Measurements from ENCODE around the gene B3GALT4.
"Not testable (repeated sequence)": the region's sequence is repeated elsewhere in the genome, so short reads cannot be mapped to it uniquely, and the experiment has no call there.

The B3GALT4 gene

DNA sequence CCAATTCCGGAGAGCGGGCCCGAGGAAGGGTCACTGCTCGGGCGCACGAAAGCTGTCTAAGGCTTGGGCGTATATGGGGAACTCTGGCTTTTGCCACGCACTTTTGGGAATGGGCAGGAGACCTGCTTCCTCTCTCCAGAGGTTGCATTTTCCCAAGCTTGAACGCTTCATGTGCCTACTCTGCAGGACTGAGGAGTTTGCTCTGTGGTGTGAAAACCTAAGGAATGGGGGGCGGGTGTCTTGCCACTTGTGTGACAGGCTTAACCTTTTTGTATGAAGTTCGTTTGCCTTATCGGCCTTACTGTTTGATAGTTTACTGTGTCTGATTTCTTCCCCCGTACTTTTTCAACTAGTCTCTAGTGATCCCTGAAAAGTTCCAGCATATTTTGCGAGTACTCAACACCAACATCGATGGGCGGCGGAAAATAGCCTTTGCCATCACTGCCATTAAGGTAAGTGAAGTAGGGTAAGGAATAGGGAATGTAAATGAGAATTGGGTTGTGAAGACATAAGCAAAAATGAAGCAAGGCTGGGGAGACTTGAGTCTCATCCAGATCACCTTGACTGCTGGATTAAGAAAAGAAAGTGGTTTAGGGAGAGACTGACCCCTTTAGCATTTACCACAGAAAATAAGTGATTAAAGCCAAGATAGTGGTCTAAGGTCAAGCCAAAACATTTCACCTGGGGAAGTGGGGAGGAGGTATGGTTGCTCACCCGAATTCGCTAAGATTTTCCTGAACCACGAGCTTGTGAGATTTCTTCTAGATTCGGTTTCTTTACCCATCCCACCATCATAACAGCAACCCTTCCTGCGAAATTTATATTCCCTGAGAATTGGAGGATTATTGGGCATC, 4.4 kb upstream of the B3GALT4 start:
- no peak for DNase-seq (ENCODE audit: low spot score)

DNA sequence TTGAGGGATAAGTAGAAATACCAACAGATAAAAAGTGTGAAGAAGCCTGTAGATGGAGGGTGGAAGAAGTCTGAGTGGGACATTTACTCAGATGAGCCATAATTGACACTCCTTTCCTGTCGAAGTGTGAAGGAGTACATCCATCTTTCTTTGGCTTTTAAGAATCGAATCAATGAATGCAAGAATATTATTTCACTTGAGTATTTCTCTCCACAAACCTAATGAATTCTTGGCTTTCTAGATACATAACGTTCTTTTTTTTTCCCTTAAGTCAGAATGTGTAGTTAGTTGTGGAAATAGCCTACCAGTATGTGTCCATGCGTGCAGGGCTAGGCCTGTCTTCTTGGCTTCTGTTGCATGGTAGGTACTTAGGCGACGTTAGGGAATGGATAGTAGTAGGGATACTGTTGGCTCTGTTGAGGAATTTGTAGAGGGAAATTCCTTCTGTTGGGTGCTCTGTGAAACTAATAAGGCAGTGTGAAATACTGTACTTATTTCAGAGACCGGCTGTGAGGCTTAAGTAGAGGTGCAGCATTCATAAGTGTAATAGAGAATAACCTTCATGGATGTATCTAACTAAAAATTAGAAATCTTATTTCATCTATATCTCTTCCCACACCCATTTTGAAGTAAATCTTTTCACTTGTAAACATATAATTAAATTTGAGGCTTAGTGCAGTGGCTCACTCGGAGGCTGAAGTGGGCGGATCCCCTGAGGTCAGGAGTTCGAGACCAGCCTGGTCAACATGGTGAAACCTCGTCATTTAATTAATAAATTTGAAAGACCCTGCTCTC, 3.6 kb upstream of the B3GALT4 start:
- DNase-seq (ENCODE audit: low spot score), result no peak

DNA sequence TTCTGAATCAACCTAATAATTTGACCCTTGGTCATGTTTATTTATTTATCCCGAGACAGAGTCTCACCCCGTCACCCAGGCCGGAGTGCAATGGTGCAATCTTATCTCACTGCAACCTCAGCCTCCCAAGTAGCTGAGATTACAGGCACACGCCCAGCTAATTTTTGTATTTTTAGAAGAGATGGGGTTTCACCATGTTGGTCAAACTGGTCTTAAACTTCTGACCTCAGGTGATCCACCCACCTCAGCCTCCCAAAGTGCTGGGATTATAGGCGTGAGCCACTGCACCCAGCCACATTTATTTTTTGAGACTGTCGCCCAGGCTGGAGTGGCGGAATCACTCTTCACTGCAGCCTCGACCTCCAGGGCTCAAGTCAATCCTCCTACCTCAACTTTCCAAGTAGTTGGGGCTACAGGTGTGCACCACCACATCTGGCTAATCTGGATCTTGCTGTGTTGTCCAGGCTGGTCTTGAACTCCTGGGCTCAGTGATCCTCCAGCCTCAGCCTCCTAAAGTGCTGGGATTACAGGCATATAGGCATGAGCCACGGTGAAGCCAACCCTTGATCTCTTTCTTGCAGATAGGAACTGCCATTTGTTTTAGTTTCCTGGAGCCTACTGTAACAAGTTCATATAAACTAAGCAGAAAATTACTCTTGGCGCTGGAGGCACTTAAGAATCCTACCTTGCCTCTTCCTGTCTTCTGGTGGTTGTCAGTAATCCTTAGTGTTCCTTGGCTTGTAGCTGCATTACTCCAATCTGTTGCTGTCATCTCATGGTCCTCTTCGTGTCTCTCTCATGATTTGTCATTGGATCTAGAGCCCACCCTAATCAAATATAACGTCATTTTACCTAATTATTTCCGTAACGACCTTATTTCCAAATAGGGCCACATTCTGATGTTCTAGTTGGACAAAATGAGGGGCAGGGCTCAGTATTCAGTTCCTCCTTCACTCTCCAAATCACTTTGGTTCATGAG, 2.7 kb upstream of the B3GALT4 start:
- DNase-seq (ENCODE audit: low spot score), result no peak

DNA sequence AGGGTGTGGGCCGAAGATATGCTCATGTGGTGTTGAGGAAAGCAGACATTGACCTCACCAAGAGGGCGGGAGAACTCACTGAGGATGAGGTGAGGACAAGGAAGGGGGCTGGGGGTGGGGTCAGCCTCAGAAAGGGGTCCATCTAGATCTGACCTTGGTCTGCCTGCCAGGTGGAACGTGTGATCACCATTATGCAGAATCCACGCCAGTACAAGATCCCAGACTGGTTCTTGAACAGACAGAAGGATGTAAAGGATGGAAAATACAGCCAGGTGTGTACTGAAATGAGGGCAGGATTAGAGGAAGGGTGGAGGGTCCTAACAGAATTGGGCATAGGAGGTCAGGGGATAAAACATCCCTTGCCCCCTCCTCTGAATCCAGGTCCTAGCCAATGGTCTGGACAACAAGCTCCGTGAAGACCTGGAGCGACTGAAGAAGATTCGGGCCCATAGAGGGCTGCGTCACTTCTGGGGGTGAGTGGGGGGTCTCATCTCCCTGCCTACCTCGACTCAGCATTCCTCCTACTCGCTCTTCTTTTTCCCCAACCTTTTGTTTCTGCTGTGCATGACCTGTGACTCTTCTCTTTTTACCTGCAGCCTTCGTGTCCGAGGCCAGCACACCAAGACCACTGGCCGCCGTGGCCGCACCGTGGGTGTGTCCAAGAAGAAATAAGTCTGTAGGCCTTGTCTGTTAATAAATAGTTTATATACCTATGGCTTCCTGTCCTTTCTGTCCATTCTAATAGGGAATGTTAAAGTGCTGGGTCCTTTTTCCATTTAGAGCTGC, 935 bp upstream of the B3GALT4 start:
- not testable (repeated sequence) for DNase-seq (ENCODE audit: low spot score)

DNA sequence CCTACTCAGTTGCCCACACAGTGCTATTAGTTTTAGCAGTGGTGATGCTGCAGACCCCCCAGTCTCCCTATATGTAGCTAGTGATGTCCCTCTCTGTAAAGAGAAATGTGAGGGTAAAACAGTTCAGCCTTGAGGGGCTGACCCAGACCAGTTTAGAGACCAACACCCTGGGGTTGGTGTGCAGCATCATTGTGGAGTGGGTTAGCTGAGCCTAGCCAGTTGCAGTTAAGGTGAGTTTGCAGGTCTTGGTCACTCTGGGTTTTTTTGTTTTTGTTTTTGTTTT, 401 bp upstream of the B3GALT4 start:
- no peak for DNase-seq (ENCODE audit: low spot score)

DNA sequence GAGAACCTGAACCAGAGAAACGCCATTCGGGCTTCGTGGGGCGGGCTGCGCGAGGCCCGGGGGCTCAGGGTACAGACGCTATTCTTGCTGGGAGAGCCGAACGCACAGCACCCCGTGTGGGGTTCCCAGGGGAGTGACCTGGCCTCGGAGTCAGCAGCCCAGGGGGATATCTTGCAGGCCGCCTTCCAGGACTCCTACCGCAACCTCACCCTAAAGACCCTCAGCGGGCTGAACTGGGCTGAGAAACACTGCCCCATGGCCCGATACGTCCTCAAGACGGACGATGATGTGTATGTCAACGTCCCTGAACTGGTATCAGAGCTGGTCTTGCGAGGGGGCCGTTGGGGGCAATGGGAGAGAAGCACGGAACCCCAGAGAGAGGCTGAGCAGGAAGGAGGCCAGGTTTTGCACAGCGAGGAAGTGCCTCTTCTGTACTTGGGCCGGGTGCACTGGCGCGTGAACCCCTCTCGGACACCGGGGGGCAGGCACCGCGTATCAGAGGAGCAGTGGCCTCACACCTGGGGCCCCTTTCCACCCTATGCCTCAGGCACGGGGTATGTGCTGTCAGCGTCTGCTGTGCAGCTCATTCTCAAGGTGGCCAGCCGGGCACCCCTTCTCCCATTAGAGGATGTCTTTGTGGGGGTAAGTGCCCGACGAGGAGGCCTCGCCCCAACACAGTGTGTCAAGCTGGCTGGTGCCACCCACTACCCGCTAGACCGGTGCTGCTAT, 904 bp downstream of the B3GALT4 start:
- DNase-seq (ENCODE audit: low spot score), result peak; percentile 58

DNA sequence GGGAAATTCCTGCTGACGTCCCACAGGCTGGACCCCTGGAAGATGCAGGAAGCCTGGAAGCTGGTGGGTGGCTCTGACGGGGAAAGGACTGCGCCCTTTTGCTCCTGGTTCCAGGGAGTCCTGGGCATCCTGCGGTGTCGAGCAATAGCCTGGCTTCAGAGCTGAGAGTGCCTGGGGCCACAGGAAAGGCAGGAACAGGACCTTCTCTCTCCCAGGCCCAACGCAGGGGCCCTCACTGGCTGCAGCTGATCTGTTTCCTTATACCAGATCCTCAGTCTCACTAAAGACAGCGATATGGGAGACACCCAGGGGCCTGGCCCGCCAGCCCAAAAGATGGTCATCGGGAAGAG, 1.4 kb downstream of the B3GALT4 start:
- DNase-seq (ENCODE audit: low spot score), result no peak

- no peak for DNase-seq (ENCODE audit: low spot score)
Measured at GRCh38 chr6:33278810-33279209, 1.9 kb downstream of the B3GALT4 start.

- no peak for DNase-seq (ENCODE audit: low spot score)
Measured at GRCh38 chr6:33279257-33279695, 2.4 kb downstream of the B3GALT4 start.

- peak; percentile 82 for DNase-seq (ENCODE audit: low spot score)
Measured at GRCh38 chr6:33279971-33280511, 3.1 kb downstream of the B3GALT4 start.

DNA sequence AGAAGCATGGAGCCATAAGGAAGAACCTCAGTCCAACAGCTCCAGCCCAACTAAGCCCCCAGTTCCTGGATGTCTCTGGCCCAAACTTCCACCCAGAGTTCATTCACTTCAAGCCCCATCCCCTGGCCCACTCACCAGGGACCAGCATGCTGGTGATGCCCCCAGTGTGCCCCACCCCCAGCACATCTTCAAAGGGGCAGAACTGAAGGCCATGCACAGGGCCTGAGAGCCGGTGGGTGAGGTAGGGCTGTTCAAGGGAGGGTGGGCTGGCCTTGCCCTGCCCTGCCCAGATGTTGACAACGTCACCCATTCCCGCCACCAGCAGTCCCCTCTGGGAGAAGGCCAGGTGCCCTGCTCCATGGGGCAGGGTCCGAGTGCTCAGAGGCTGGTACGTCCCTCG, 3.6 kb downstream of the B3GALT4 start:
- DNase-seq (ENCODE audit: low spot score), result no peak

DNA sequence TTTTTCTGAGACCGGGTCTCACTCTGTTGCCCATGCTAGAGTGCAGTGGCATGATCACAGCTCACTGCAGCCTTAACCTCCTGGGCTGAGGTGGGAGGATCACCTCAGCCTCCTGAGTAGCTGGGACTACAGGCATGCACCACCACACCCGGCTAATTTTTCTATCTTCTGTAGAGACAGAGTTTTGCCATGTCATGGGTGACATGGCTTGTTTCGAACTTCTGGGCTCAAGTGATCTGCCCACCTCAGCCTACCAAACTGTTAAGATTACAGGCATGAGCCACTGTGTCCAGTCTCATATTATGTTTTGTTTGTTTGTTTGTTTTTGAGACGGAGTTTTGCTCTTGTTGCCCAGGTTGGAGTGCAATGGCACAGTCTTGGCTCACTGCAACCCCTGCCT, 8.3 kb downstream of the B3GALT4 start:
- not testable (repeated sequence) for DNase-seq (ENCODE audit: low spot score)

DNA sequence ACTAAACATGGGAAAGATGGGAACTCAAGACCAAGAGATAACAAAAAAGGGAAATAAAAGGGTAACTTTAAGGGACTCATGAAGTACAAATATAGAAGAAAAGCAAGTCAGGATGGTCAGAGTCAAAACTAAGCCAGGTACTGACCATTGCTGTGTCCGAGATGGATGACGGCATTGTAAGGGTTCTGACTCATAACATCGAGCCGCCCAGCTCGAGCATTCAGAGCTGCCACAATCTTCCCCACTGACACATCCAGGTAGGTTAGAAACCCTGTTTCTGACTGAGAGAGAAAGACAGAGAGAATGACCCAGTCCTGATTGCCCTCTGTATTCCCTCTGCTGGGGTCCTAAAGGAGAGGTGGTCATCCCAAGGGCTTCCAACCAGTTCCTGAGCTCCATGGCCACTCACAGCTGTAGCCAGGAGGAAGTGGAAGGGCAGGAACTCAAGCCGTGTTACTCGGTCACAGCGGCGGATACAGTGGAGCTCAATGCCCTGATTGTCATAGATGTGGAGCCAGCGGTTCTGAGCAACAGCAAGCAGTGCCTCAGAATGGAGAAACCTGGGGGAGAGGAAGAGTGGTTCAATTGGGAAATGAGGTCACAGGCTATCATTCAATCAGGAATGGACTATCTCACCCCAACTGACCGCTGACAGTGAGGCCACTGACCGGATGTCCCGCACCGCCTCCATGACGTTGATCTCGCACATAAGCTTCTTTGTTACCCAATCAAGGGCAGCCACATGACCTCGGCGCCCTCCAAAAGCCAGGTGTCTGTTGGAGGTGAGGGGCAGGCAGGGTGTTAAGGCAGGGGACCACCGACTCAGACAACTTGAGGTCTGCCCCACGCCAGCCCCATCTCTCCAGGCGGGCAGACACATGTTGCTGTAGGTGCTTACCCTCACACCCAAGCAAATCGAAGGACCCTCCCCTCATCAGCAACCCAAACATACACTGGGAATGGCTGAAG, 10.3 kb downstream of the B3GALT4 start:
- no peak for DNase-seq (ENCODE audit: low spot score)

DNA sequence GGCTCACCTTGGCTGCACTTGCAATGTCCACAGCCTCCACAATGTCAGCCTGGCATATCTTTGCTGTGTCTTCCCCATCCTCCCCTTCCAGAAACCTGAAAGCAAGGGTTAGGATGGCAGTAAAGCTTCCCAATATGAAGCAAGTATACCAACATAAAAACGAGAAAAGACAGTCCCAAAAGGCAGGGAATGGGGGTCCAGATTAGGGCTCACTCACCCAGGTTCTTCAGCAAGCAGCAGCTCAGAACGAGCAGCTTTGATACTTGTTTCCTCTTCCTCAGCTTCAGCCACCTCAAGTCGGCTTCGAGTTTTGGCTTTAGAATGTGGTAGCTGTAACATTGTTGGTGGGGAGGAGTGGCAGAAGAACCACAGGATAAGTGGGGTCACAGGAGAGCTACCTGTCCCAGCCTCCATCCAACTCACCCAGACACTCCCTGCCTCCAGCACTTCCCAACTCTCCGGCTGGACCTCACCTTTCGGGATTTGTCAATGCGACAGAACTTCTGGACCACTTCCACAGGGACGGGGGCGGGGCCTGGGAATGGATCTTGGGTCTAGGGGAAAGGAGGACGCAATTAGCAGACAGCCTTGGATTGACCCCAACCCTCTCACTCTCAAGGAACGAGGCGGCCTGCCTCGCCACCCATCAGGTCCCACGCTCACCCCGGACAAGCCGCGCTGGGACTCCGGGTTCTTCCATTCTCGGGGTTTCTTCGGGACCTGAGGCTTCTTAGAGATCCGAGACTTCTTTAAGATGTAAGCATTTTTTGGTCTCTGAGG, 11.4 kb downstream of the B3GALT4 start:
- DNase-seq (ENCODE audit: low spot score), result no peak

- peak; percentile 89 for DNase-seq (ENCODE audit: low spot score)
Measured at GRCh38 chr6:33288921-33289783, 12.2 kb downstream of the B3GALT4 start, which contains the start of the genes PFDN6 and WDR46. PFDN6 (plus strand) TSS chr6:33289601; CDS start chr6:33289857, 256 bp downstream. WDR46 (minus strand) TSS chr6:33289239; CDS start chr6:33289170, 69 bp downstream.

DNA sequence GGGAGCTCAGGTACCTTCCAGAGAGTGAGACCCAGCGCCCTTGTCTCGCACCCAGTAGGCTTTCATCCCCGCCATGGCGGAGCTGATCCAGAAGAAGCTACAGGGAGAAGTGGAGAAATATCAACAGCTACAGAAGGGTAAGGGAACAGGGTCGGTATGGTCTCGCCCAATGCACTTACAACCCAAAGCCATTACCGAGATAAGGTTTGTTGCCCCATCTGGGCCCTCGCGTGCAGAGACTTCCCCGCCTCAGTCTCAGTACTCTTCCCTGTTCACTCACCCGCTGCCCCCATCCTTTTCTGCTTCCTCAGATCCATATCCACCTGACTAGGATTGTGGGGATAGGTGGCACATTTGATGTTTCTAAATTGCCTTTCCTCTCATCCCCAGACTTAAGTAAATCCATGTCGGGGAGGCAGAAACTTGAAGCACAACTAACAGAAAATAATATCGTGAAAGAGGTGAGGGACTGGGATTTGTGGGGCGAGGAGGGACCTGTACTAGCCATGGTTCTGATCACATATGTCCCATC, 12.9 kb downstream of the B3GALT4 start:
- peak; percentile 50 for DNase-seq (ENCODE audit: low spot score)

DNA sequence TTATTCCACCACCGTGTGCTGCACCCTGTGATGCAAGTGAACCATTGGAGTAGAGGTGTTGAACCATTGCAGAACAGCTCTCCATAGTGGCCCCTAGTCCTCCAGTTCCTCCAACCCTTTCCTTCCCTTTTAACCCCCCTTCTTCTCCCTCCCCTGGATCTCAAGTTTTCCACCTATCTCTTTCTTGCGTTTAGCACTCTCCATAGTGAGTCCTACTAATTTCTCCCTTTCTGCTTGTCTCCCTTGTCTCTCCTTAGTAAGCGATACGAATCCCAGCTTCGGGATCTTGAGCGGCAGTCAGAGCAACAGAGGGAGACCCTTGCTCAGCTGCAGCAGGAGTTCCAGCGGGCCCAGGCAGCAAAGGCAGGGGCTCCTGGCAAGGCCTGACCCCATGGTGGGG, 13.5 kb downstream of the B3GALT4 start:
- DNase-seq (ENCODE audit: low spot score), result no peak

All from D341Med (cell line).